Ishikawa (cell line): ENCODE data around the gene PRR36.

Experiments used
- CEBPB ChIP-seq: IDR thresholded peaks from 2 replicates; pipeline ENCODE4 v1.6.1; 2012
- CREB1 ChIP-seq: IDR thresholded peaks from 2 replicates; pipeline ENCODE4 v1.6.1; 2012; ENCODE audit warnings: low read depth
- EGR1 ChIP-seq: IDR thresholded peaks from 2 replicates; pipeline ENCODE4 v1.6.1; 2012
- EP300 ChIP-seq: IDR thresholded peaks from 2 replicates; pipeline ENCODE4 v1.6.1; 2012; ENCODE audit warnings: borderline replicate concordance
- FOXM1 ChIP-seq: IDR thresholded peaks from 2 replicates; pipeline ENCODE4 v1.6.1; 2012; ENCODE audit warnings: low read depth, borderline replicate concordance
- NFIC ChIP-seq: IDR thresholded peaks from 2 replicates; pipeline ENCODE4 v1.6.1; 2012
- RAD21 ChIP-seq: IDR thresholded peaks from 2 replicates; pipeline ENCODE4 v1.6.1; 2012; ENCODE audit warnings: low read depth
- TAF1 ChIP-seq: IDR thresholded peaks from 2 replicates; pipeline ENCODE4 v1.6.1; 2012; ENCODE audit warnings: low read depth, mild to moderate bottlenecking
- TCF12 ChIP-seq: IDR thresholded peaks from 2 replicates; pipeline ENCODE4 v1.6.1; 2012; ENCODE audit warnings: low read depth
- TEAD4 ChIP-seq: IDR thresholded peaks from 2 replicates; pipeline ENCODE4 v1.6.1; 2012
- YY1 ChIP-seq: IDR thresholded peaks from 2 replicates; pipeline ENCODE4 v1.6.1; 2012; ENCODE audit warnings: low read depth
- ZBTB7A ChIP-seq: IDR thresholded peaks from 2 replicates; pipeline ENCODE4 v1.6.1; 2012; ENCODE audit warnings: low read depth
- TF ChIP-seq, protein P1 (sequence below): IDR thresholded peaks from 2 replicates; pipeline ENCODE4 v1.6.1; 2012
- TF ChIP-seq, protein P2 (sequence below): IDR thresholded peaks from 2 replicates; pipeline ENCODE4 v1.6.1; 2012
- TF ChIP-seq, protein P3 (sequence below): IDR thresholded peaks from 2 replicates; pipeline ENCODE4 v1.6.1; 2012; ENCODE audit warnings: low read depth, mild to moderate bottlenecking

Gene PRR36

DNA sequence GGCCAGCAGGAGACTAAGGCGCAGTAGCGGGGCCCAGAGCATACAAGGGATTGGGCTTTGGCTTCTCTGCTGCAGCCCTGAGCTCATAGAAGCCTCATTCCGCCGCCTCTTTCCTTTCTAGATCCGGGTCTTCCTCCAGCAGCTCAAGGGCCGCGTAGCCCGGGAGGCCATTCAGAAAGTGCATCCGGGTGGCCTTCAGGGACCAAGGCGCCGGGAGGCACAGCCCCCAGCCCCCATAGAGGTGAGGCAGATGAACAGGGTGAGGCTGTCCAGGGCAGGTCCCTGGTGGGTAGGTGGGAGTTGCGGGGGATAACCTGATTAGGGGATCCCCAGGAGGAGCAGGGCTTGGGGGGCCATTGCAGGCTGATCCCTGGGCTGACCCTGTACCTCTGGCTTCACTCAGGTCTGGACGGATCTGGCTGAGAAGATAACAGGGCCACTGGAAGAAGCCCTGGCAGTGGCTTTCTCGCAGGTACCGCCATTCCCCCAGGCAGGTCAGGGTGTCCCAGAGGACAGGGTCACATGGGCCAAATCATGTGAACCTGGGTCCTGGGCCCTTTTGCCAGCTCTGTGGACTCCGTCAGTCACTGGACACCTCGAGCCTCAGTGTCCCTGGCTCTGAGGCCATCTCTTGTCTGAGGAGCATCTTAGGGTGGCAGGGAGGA is 47.2 kb upstream of the PRR36 start:
- TF ChIP-seq, protein P1, sequence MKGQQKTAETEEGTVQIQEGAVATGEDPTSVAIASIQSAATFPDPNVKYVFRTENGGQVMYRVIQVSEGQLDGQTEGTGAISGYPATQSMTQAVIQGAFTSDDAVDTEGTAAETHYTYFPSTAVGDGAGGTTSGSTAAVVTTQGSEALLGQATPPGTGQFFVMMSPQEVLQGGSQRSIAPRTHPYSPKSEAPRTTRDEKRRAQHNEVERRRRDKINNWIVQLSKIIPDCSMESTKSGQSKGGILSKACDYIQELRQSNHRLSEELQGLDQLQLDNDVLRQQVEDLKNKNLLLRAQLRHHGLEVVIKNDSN, result 0 out of 2 replicates have a peak, but pooled peaks have one; percentile 13
- no peak for TF ChIP-seq FOXM1

DNA sequence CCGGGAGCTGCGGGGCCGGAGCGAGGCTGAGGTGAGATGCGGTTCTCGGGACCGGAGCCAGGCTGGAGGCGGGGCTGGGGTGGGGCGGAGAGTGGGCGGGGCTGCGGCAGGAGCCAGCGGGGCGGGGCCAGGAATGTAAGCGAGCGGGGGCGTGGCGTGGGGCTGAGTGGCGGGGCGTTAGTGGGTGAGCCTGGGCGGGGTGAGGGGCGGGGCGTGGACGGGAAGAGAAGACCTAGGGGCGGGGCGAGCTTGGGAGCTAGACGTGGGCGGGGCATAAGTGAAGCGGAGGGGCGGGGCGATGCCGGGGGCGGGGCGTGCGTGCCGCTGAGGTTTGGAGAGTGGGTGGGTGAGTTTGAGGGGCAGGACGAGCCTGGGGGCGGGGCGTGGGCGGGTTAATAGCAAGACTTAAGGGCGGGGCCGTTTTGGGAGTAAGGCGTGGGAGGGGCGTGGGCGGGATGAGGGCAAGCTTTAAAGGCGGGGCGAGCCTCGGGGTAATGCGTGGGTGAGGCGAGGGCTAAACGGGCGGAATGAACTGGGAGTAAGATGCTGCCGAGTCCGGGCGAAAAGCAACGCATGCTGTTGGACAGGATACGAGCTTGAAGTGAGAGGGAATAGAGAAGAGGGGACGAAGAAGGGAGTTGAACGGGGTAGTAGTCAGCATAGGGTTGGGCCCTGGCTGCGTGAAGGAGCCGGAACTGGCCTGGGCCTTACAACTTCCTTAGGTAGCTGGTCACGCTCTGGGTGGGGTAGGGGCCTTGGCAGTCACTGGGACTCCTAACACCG is 46.5 kb upstream of the PRR36 start:
- TF ChIP-seq EGR1 (peak; percentile 99), YY1 (no peak), NFIC (no peak)
- TF ChIP-seq, protein P2, sequence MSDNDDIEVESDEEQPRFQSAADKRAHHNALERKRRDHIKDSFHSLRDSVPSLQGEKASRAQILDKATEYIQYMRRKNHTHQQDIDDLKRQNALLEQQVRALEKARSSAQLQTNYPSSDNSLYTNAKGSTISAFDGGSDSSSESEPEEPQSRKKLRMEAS, result peak; percentile 49

DNA sequence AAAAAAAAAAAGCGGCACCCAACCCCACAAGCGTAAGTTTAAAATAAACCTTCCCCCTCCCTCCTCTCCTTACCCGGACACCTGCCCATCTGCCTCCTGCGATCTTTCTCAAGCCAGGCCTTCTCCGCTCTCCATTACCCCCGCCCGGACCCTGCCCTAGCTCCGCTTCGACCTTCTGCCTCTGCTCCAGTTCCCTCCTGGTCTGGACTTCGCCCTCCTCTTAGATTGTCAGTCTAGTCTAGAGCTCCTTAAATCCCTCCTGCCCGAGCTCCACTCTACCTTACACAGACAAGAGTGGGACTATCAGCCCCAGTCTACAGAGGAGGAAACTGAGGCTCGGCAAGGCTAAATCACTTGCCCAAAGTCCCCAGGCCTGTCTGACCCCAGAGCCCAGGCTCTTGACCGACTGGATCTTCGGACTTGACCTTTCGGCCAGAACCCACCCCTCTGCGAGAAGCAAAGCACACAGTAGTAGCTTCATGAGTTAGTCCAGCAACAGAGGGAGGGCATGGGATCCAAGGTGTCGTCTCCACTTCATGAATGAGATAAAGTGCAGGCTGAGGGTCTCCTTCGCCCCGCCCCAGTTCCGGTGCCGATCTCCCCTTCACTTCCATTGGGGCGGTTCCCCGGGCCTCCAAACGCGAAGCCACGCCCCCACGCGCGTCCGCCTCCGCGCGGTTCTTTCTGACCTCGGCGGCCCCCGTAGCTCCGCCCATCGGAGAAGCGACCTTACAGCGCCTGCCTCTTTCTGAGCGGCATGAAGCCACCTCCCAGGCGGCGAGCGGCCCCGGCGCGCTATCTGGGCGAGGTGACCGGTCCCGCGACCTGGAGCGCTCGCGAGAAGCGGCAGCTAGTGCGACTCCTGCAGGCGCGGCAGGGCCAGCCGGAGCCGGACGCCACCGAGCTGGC is 45.7 kb upstream of the PRR36 start, which contains the start of gene SNAPC2:
SNAPC2 (plus strand) TSS at position 729 of the 909 bp plus-strand sequence; CDS start at position 758, 29 bp downstream.
- TF ChIP-seq RAD21 (no peak), EGR1 (peak; percentile 78), YY1 (no peak), TCF12 (peak; percentile 55; the same call in 1 of the 2 replicates), TAF1 (peak; percentile 59; the same call in 1 of the 2 replicates), TEAD4 (no peak), ZBTB7A (peak; percentile 83; the same call in 1 of the 2 replicates), EP300 (no peak), CREB1 (no peak), NFIC (peak; percentile 47; the same call in 1 of the 2 replicates)
- TF ChIP-seq, protein P3, sequence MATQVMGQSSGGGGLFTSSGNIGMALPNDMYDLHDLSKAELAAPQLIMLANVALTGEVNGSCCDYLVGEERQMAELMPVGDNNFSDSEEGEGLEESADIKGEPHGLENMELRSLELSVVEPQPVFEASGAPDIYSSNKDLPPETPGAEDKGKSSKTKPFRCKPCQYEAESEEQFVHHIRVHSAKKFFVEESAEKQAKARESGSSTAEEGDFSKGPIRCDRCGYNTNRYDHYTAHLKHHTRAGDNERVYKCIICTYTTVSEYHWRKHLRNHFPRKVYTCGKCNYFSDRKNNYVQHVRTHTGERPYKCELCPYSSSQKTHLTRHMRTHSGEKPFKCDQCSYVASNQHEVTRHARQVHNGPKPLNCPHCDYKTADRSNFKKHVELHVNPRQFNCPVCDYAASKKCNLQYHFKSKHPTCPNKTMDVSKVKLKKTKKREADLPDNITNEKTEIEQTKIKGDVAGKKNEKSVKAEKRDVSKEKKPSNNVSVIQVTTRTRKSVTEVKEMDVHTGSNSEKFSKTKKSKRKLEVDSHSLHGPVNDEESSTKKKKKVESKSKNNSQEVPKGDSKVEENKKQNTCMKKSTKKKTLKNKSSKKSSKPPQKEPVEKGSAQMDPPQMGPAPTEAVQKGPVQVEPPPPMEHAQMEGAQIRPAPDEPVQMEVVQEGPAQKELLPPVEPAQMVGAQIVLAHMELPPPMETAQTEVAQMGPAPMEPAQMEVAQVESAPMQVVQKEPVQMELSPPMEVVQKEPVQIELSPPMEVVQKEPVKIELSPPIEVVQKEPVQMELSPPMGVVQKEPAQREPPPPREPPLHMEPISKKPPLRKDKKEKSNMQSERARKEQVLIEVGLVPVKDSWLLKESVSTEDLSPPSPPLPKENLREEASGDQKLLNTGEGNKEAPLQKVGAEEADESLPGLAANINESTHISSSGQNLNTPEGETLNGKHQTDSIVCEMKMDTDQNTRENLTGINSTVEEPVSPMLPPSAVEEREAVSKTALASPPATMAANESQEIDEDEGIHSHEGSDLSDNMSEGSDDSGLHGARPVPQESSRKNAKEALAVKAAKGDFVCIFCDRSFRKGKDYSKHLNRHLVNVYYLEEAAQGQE, result no peak
- TF ChIP-seq, protein P2, result peak; percentile 39; the same call in 1 of the 2 replicates

DNA sequence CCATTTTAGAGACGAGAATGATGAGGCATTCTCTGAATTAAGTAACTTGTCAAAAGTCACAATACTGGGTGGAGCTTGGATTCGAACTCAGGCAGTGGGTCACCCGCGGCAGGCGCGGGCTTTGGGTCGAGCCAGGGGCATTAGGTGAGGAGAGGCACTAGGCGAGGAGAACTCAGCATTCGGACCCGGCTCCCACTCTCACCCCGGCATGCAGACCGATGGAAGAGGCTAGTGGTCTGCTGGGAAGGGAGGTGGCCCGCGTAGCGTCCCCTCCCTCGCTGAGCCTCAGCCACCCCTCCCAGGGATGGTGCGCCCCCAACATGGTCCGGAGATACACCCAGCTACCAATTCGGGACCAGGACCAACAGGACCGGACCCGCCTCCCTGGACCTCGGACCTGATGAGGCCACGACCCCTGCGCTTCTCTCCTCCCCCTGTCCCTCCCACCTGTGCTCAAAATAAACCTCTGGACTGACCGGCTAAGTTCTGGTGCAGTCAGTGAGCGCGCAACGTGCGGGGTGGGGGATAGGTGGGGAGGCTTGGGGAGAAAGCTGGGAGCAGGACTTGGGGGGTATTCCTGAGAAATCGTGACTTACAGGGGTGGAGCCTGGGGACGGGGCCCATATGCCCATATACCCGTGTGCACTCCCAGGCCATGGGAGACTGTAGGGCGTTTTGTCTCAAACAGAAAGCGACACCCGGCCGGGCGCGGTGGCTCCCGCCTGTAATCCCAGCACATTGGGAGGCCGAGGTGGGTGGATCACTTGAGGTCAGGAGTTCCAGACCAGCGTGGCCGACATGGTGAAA is 44.6 kb upstream of the PRR36 start:
- TF ChIP-seq, protein P2, result no peak
- TF ChIP-seq CREB1, result no peak
- TF ChIP-seq NFIC, result no peak
- TF ChIP-seq YY1, result no peak

DNA sequence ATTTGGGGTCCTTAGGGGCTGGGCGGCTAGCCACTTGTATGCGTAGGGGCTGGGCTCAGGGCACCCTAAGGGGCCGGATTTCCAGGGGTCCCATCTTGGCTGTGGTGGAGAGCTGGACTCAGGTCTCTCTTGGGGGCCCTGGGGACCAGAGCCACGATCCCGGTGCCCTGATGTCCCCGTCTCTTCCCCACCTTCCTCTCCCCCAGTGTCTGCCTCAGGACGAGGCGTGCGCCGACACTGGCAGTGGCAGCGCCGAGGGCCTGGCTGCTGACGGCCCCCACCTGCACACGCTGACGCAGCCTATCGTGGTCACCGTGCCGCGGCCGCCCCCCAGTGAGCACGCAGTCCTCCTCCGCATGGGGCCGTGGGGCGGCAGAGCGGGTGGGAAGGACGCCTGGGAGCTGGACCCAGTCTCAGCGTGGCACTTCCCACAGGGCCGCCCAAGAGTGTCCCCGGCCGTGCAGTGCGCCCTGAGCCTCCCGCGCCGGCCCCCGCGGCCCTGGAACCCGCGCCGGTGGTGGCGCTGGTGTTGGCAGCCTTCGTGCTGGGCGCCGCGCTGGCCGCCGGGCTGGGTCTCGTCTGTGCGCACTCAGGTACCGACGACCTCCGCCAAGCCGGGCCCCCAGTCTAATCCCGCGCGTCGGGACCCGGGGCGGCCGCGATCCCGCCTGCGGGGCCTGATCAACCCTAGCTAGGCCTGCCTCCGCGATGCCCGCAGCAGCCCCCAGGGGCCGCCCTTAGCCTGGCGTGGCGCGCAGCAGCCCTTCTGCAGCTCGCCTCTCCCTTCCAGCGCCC is 43.3 kb upstream of the PRR36 start:
- TF ChIP-seq TAF1 (no peak), EP300 (no peak), NFIC (no peak), YY1 (no peak), EGR1 (no peak), FOXM1 (no peak), CREB1 (no peak), ZBTB7A (no peak), TEAD4 (no peak), CEBPB (no peak), RAD21 (no peak), TCF12 (no peak)
- TF ChIP-seq, protein P3, result no peak
- TF ChIP-seq, protein P2, result no peak
